ENCODE data around the gene ARHGEF12. TPM values are rescaled to one million over a fixed set of nuclear protein-coding genes. Genes with fewer than 3 reads are reported as not detected.

The ARHGEF12 gene
- polyA plus RNA-seq, 1 donor = 141 TPM

DNA sequence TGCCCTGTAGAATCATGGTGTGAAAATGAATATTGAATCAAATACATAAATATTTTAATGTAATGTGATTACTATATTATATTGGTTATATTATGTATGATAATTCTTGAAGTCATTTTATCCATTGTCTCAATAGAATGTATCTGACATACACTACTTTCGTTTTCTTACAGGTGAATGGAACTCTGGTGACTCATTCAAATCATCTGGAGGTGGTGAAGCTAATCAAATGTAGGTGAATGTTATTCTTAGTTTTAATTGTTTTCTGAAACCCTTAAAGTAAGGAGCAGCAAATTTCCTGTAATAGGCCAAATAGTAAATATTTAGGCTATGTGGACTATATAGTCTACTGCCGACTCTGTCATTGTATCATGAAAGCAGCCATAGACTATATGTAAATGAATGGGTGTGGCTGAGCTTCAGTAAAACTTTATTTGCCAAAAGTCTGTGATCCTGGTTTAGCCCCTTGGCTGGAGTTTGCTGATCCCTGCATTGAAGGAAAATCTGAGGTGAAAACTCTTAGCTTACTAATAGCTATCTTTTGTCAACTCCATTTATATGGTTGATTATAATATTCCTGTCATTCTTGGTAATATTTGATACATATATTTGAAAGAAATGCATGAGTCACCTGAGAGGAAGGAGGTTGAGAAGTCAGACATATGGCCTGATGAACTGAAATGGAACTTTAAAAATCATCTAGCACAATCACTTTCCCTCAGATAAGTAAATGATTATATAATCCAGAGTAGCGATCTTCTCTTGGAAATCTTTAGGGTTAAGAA, 88.2 kb downstream of the ARHGEF12 start:
- DNase-seq = no peak

DNA sequence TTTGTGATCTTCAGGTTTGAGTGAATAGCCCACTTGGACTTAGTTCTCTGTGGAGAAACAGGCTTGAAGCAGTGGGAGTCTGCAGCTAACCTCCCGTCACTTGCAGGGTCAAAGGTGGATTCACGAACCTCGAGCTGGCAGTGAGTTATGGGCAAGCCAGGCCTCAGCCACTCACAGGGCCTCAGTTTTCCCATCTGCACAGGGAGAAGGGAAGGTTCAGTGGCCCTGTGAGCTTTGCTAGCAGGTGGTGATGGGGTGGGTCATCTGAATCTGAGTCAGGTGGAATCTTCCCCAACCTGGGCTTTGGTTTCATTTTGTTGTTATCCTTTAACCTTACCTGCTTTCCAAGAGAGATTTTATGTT, 88.7 kb downstream of the ARHGEF12 start:
- DNase-seq = no peak

DNA sequence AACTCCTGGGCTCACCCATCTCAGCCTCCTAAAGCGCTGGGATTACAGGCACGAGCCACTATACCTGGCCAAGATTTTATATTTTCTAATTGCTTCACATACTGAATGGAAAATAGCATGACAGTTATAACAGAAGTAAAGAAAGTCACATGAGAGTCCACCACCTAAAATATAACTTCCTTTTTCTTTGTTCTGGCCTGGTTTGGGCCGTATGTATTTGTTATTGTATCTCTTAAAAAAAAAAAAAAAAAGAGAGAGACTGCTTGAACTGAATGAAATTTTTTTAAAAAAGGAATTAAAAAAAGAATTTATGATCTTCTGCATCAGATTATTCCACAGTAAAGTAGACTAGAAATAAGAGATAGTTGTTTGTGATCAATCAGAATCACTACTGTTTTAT, 89.3 kb downstream of the ARHGEF12 start:
- no peak for DNase-seq

GRCh38 chr11:120430146-120430545, 93.9 kb downstream of the ARHGEF12 start:
- DNase-seq = no peak

GRCh38 chr11:120431633-120432032, 95.4 kb downstream of the ARHGEF12 start:
- DNase-seq = no peak

DNA sequence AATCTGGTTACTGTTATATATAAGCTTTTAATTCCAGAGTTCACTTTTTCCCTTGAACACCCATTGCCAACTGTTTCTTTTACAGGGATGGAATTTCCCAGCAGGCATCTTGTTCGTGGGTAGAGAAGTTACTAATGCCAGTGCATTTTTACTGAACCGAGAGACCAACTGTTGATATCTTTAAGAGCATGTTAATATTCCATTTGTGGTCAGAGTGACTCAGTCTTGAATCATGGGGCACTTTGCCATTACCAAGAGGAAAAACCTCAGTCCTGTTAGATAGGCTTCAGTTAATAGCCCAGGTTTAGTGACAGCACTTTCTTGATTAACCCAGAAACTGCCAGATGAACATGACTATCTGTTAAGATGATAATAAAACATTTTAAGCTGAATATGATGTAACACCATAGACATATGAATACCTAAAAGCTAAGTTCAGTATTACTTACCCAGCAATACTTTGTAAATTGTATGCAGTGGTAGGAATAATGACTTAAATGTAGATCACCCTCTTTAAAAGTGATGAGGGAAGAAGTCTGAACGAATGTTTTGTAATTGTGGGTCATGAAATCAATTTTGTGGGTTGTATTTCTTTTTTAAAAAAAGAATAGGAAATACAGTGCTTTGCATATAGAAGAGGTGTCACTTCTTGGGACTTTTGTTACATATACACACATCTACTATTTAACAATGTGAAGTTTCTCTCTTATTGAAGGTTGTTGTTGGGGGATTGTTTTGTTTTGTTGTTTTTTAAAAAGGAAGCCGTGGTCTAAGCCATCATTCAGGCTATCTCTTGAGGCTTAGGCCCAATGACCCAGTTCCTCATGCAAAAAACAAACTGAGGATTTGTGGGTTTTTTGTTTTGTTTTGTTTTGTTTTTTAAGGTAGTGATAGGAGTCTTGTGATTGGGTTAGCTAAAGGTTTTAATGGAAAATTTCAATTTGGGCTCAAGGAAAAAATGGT, 96.1 kb downstream of the ARHGEF12 start:
- no peak for DNase-seq

- DNase-seq = no peak
Observed at GRCh38 chr11:120441592-120441991, 105.4 kb downstream of the ARHGEF12 start.

GRCh38 chr11:120442031-120442430, 105.8 kb downstream of the ARHGEF12 start:
- no peak for DNase-seq

GRCh38 chr11:120446802-120447201, 110.6 kb downstream of the ARHGEF12 start:
- DNase-seq = no peak

- DNase-seq = no peak
Observed at GRCh38 chr11:120448240-120448639, 112.0 kb downstream of the ARHGEF12 start.

DNA sequence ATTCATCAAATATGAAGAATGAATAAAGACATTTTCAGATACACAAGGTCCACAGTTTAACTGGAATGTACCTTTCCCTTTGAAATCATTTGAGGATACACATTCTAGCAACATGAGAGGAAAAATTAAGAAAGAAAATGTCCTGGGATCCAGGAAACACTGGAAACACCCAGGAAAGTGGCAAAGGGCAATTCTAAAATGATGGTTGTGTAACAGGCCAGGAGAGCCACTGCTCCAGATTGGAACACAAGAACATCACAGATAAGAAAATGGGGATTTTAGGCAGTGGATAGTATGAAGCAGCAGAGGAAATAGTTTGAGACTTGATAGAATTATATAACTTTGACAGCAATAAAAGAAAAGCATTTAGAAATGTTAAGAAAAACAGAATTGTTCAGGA, 119.3 kb downstream of the ARHGEF12 start:
- DNase-seq = no peak

DNA sequence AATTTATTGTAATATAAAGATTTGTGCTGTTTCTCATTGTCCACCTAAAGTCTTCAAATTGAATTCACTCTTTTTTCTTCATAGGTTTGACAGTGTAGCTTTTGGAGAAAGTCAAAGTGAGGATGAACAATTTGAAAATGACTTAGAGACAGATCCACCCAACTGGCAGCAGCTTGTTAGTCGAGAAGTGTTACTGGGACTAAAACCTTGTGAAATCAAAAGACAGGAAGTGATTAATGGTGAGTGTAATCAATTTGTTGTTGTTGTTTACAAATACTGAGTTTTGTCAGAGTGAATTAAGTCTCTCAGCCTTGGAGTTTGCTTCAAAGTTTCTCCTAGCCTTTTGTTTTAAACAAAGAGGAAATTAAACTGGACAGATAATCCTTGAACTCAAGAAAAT, 121.8 kb downstream of the ARHGEF12 start:
- DNase-seq = no peak

GRCh38 chr11:120462825-120463224, 126.6 kb downstream of the ARHGEF12 start:
- no peak for DNase-seq

GRCh38 chr11:120465921-120466534, 129.8 kb downstream of the ARHGEF12 start:
- no peak for DNase-seq

DNA sequence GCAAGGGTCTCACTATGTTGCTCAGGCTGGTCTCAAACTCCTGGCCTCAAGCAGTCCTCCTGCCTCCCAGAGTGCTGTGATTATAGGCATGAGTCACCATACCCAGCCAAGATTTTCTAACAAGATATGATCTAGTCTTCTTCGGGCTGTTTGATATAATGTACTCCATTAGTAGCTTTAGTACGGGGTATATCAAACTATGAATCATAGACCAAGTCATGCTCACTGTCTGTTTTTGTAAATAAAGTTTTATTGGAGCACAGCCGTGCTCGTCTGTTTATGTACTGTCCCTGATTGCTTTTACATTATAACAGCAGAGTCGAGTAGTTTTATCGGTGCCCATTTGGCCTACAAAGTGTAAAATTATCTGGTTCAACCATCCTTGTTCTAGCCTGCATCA, 131.4 kb downstream of the ARHGEF12 start:
- no peak for DNase-seq

- no peak for DNase-seq
Observed at GRCh38 chr11:120471131-120471530, 134.9 kb downstream of the ARHGEF12 start.

DNA sequence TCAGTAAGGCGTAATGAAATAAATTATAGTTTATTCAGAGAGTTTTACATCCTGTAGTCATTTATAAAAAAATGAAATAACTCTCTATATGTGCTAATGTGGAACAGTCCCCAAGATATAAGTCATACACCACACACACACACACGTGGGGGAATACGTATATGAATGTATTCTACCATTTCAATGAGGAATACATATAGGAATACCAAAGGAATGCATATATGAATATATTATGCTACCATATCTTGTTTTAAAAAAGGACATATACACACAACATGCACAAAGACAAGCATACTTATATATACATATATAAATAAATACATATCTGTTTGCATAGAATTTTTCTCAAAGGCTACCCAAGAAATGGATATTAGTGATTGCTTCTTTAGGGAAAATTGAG, 135.8 kb downstream of the ARHGEF12 start:
- DNase-seq = no peak

- no peak for DNase-seq
Observed at GRCh38 chr11:120473503-120473902, 137.3 kb downstream of the ARHGEF12 start.

DNA sequence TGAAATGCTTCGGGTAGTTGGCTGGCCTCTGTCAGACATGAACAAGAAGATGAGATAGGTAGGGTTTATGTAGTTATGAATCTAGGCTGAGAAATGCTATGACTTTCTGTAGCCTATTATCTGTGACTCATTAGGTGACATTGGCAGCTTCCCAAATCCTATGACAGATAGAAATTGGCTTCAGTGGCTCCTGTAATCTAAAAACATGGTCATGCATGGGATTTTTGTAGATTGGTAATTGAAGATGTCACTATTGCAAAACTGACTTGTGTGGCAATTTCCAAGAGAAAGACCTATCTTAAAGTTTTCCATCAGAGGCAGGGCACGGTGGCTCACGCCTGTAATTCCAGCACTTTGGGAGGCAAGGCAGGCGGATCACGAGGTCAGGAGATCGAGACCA, 145.9 kb downstream of the ARHGEF12 start:
- DNase-seq = no peak

- no peak for DNase-seq
Observed at GRCh38 chr11:120484722-120485121, 148.5 kb downstream of the ARHGEF12 start.

- no peak for DNase-seq
Observed at GRCh38 chr11:120486138-120486537, 149.9 kb downstream of the ARHGEF12 start.

- no peak for DNase-seq
Observed at GRCh38 chr11:120489799-120490198, 153.6 kb downstream of the ARHGEF12 start.

GRCh38 chr11:120492486-120492885, 156.3 kb downstream of the ARHGEF12 start:
- no peak for DNase-seq
